ENCODE data around the gene VPS33A.

Gene VPS33A

DNA sequence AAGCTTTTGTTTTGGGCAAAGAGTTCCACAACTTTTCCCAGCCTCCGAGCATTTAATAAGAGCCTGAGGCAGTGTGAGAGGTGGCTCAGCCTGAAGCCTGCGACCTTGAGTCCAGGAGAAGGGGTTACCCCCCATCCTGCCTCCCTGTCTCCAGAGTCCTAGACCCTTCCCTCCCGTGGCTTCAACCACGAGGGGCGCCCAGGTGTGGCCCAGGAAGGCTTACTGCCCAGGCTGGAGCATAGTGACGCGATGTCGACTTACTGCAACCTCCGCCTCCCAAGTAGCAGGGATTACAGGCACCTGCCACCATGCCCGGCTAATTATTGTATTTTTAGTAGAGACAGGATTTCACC lies 82.7 kb downstream of the VPS33A start:
- TF ChIP-seq, protein P1, sequence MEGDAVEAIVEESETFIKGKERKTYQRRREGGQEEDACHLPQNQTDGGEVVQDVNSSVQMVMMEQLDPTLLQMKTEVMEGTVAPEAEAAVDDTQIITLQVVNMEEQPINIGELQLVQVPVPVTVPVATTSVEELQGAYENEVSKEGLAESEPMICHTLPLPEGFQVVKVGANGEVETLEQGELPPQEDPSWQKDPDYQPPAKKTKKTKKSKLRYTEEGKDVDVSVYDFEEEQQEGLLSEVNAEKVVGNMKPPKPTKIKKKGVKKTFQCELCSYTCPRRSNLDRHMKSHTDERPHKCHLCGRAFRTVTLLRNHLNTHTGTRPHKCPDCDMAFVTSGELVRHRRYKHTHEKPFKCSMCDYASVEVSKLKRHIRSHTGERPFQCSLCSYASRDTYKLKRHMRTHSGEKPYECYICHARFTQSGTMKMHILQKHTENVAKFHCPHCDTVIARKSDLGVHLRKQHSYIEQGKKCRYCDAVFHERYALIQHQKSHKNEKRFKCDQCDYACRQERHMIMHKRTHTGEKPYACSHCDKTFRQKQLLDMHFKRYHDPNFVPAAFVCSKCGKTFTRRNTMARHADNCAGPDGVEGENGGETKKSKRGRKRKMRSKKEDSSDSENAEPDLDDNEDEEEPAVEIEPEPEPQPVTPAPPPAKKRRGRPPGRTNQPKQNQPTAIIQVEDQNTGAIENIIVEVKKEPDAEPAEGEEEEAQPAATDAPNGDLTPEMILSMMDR (IDR thresholded peaks at IDR 0.05; ENCODE audit: insufficient read depth, low read depth, low read length, missing control alignments), result no peak
- H3K4me3 ChIP-seq (ENCODE audit: low read depth, low read length), result no peak overlapping the region
- DNase-seq (ENCODE audit: low read depth), result no peak

DNA sequence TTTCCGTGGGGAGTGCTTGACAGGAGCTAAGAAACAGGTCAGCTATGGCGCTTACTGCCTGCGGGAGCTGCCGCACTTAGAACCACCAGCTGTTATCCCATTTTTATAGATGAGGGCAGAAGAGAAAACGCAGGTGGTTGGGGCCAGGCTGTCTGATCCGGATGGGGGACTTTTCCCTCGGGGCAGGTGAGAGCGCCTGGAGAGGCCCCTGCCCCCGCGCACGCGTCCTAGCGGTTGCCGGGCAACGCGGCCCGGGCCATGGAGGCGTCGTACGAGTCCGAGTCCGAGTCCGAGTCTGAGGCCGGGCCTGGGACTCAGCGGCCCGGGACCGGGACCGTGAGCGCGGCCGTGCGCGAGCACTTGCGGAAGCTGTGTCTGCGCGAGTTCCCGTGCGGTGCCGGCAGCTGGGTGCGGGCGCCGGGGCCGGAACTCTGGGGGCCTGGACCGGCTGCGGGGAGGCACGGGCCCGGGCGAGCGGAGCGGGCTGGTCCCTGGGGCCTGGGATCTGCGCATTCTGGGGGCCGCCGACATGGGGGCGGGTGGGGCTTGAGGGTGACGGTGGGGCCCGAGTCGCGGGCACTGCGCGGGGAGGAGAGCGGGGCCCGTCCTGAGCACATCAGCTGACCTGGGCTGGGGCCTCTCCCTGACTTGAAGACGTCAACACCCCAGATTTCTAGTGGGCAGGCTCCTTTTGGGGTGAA lies 83.3 kb downstream of the VPS33A start, which contains the start of gene LRRC43:
Gene LRRC43, plus strand, starts transcription at position 237 of the 701 bp plus-strand sequence. Its CDS starts 22 bp downstream, at position 259.
- DNase-seq (ENCODE audit: low read depth), result no peak
- no peak within 1 kb of the TSS for H3K4me3 ChIP-seq (ENCODE audit: low read depth, low read length)

More for the DNA sequence above, 83.3 kb downstream of the VPS33A start, which contains the start of gene LRRC43:
- TF ChIP-seq, protein P1 (IDR thresholded peaks at IDR 0.05; ENCODE audit: insufficient read depth, low read depth, low read length, missing control alignments), result no peak

Data from GM12865 (cell line).